ENCODE data around the gene HAPLN2.

DNA sequence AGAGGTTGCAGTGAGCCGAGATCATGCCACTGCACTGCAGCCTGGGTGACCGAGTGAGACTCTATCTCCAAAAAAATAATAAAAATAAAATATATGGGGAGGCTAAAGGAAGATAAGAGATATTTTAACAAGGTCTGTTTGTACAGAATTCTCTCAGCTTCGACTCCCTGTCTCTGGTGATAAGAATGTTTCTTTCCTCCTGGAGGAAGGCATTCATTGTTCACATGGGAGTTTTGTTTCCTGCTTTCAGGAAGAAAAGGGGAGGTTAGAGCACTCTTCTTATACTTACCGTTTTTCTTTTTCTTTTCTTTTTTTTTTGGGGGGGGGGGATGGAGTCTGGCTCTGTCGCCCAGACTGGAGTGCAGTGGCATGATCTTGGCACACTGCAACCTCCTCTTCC is 29.7 kb upstream of the HAPLN2 start:
- TF ChIP-seq, protein P1, sequence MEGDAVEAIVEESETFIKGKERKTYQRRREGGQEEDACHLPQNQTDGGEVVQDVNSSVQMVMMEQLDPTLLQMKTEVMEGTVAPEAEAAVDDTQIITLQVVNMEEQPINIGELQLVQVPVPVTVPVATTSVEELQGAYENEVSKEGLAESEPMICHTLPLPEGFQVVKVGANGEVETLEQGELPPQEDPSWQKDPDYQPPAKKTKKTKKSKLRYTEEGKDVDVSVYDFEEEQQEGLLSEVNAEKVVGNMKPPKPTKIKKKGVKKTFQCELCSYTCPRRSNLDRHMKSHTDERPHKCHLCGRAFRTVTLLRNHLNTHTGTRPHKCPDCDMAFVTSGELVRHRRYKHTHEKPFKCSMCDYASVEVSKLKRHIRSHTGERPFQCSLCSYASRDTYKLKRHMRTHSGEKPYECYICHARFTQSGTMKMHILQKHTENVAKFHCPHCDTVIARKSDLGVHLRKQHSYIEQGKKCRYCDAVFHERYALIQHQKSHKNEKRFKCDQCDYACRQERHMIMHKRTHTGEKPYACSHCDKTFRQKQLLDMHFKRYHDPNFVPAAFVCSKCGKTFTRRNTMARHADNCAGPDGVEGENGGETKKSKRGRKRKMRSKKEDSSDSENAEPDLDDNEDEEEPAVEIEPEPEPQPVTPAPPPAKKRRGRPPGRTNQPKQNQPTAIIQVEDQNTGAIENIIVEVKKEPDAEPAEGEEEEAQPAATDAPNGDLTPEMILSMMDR (IDR thresholded peaks at IDR 0.05; ENCODE audit: borderline replicate concordance, extremely low read depth, low read length, poor library complexity, severe bottlenecking) = no peak
- TF ChIP-seq EZH2 (IDR thresholded peaks at IDR 0.05; ENCODE audit: borderline replicate concordance, low read depth, low read length, severe bottlenecking) = no peak

All from DND-41 (cell line).